Measurements from ENCODE around the gene MED6. TPM values are rescaled to one million over a fixed set of nuclear protein-coding genes. Genes with fewer than 3 reads are reported as not detected.

The MED6 gene
- polyA plus RNA-seq, 3 donors: 7.1 to 14.9 (median 13.2) TPM

Other genes with a start within 250 kb of the MED6 start
- 10 to 100 TPM; 21.9 to 71.3 (median 33.0) TPM for gene COX16, start 241.0 kb downstream of the MED6 start, polyA plus RNA-seq
- 10 to 100 TPM in 1 of 3 donors, 1 to 10 TPM in 2; 5.6 to 22.7 (median 9.6) TPM for gene SYNJ2BP, start 183.6 kb downstream of the MED6 start, polyA plus RNA-seq
- gene ADAM21, start 148.5 kb downstream of the MED6 start, polyA plus RNA-seq: under 1 TPM in 2 of 3 donors, not detected in 1; 0.03 to 0.12 TPM
- gene ADAM20, start 65.7 kb downstream of the MED6 start, polyA plus RNA-seq: under 1 TPM in 2 of 3 donors, not detected in 1; 0.02 to 0.06 TPM
- gene TTC9, start 41.3 kb upstream of the MED6 start, polyA plus RNA-seq: 1 to 10 TPM in 1 of 3 donors, under 1 TPM in 2; 0.56 to 1.2 (median 0.79) TPM
- gene MAP3K9, start 208.9 kb upstream of the MED6 start, polyA plus RNA-seq: 1 to 10 TPM in 1 of 3 donors, under 1 TPM in 2; 0.22 to 1.4 (median 0.24) TPM